Activated CD4-positive, alpha-beta memory T cell treated with anti-CD3 and anti-CD28 coated beads, Interleukin-2, amount 10 ng/mL, durations not matched to agents 7 days and 5 days (primary cell): Measurements from ENCODE around the gene LTBP3. TPM values are rescaled to one million over a fixed set of nuclear protein-coding genes. Genes with fewer than 3 reads are reported as not detected.
A peak's percentile ranks its signal among the peaks of the same experiment; 100 is the strongest.
"Not testable (repeated sequence)": the region's sequence is repeated elsewhere in the genome, so short reads cannot be mapped to it uniquely, and the experiment has no call there.

ENCODE experiments used
- CTCF ChIA-PET: fragments of 350-600 bp; sonication (Branson Sonifier 250); formaldehyde crosslinking; loops from one replicate; lab custom pipeline; 2021; ENCODE audit warnings: antibody characterized with exemption, inconsistent platforms; lab: Charles Lee
- POLR2A ChIA-PET: fragments of 350-600 bp; sonication (Branson Sonifier 250); formaldehyde crosslinking; loops from one replicate; lab custom pipeline; 2021; ENCODE audit warnings: antibody characterized with exemption; lab: Charles Lee
- DNase-seq: peaks from one replicate; pipeline ENCODE4 v3.0.0-alpha.2; 2020
- H3K27ac Mint-ChIP-seq: one replicate; pipeline ENCODE4 v1.8.0; 2021; ENCODE audit warnings: mild to moderate bottlenecking, mixed read lengths
- H3K27me3 Mint-ChIP-seq: one replicate; pipeline ENCODE4 v1.8.0; 2021; ENCODE audit warnings: mixed read lengths
- H3K36me3 Mint-ChIP-seq: one replicate; pipeline ENCODE4 v1.8.0; 2021; ENCODE audit warnings: low read depth, mixed read lengths
- H3K4me1 Mint-ChIP-seq: one replicate; pipeline ENCODE4 v1.8.0; 2021; ENCODE audit warnings: mixed read lengths
- H3K4me3 Mint-ChIP-seq: one replicate; pipeline ENCODE4 v1.8.0; 2021; ENCODE audit warnings: mild to moderate bottlenecking, mixed read lengths
- H3K9me3 Mint-ChIP-seq: one replicate; pipeline ENCODE4 v1.8.0; 2021; ENCODE audit warnings: mixed read lengths
- total RNA-seq, 2 experiments: library from RNA; stranded (reverse); gene quantifications; one replicate each; pipeline ENCODE4 v1.2.3, GENCODE V29; 2021

Gene LTBP3
- total RNA-seq, 2 experiments from 2014 or later, result 55.4 to 60.0 TPM

- peak within 1 kb of the TSS; percentile 80 for H3K4me3 Mint-ChIP-seq
- peak within 1 kb of the TSS; percentile 83 for H3K27ac Mint-ChIP-seq
- POLR2A ChIA-PET, result interaction anchor here (0.7 to 4.5 kb wide), 28 partner anchors 9 to 335 kb away, joined by 3 to 39 read pairs (median 4); partner anchors contain the start of genes DPF2, FRMD8, MALAT1 and MUS81
- H3K9me3 Mint-ChIP-seq, result no peaks in the 10 kb centered on the region
- DNase-seq, result peak; percentile 86
- CTCF ChIA-PET, result interaction anchor here (0.7 to 1.1 kb wide), 8 partner anchors 15 to 110 kb away, joined by 3 to 4 read pairs (median 3); no protein-coding TSS in a partner anchor
- H3K27me3 Mint-ChIP-seq, result no peaks in the 10 kb centered on the region
- H3K36me3 Mint-ChIP-seq, result peaks cover 22% of the 10 kb centered on the region
- H3K4me1 Mint-ChIP-seq, result peaks cover 56% of the 10 kb centered on the region
Observed at GRCh38 chr11:65524741-65525545, 33.2 kb downstream of the LTBP3 start, which contains the start of gene SCYL1. Gene SCYL1 (plus strand): TSS chr11:65525083. CDS start chr11:65525154, 71 bp downstream.

GRCh38 chr11:65524014-65524740 lies 34.0 kb downstream of the LTBP3 start:
- peaks cover 20% of the 10 kb centered on the region for H3K36me3 Mint-ChIP-seq
- peak overlapping the region; percentile 83 for H3K27ac Mint-ChIP-seq
- no peaks in the 10 kb centered on the region for H3K9me3 Mint-ChIP-seq
- H3K4me3 Mint-ChIP-seq, result peak overlapping the region; percentile 66
- ChIA-PET POLR2A (interaction anchor here (0.7 to 4.5 kb wide), 24 partner anchors 8 to 336 kb away, joined by 3 to 39 read pairs (median 6); partner anchors contain the start of genes FRMD8, MALAT1, MUS81 and NEAT1), CTCF (interaction anchor here (0.9 to 1.1 kb wide), 3 partner anchors 16 to 109 kb away, joined by 3 to 4 read pairs (median 3); no protein-coding TSS in a partner anchor)
- H3K4me1 Mint-ChIP-seq, result peaks cover 53% of the 10 kb centered on the region
- H3K27me3 Mint-ChIP-seq, result no peaks in the 10 kb centered on the region
- no peak for DNase-seq

GRCh38 chr11:65523631-65523968 lies 34.6 kb downstream of the LTBP3 start:
- Mint-ChIP-seq H3K4me3 (peak overlapping the region; percentile 66), H3K27ac (peak overlapping the region; percentile 83), H3K36me3 (peaks cover 16% of the 10 kb centered on the region), H3K4me1 (peaks cover 50% of the 10 kb centered on the region)
- CTCF ChIA-PET, H3K27me3 Mint-ChIP-seq, DNase-seq, H3K9me3 Mint-ChIP-seq: not testable (repeated sequence)
- POLR2A ChIA-PET, result interaction anchor here (1.2 to 4.5 kb wide), 8 partner anchors 7 to 103 kb away, joined by 3 to 39 read pairs (median 17); partner anchors contain the start of genes MALAT1 and NEAT1

- H3K27me3 Mint-ChIP-seq, CTCF ChIA-PET, DNase-seq, H3K9me3 Mint-ChIP-seq: not testable (repeated sequence)
- H3K4me3 Mint-ChIP-seq, result peak overlapping the region; percentile 66
- peaks cover 15% of the 10 kb centered on the region for H3K36me3 Mint-ChIP-seq
- peaks cover 50% of the 10 kb centered on the region for H3K4me1 Mint-ChIP-seq
- peak overlapping the region; percentile 83 for H3K27ac Mint-ChIP-seq
- POLR2A ChIA-PET, result interaction anchor here (1.2 to 4.5 kb wide), 6 partner anchors 7 to 102 kb away, joined by 3 to 39 read pairs (median 30); partner anchors contain the start of genes MALAT1 and NEAT1
Observed at GRCh38 chr11:65522718-65523630, 35.2 kb downstream of the LTBP3 start.

- H3K9me3 Mint-ChIP-seq, H3K27me3 Mint-ChIP-seq, CTCF ChIA-PET, H3K36me3 Mint-ChIP-seq, DNase-seq, H3K27ac Mint-ChIP-seq: not testable (repeated sequence)
- H3K4me3 Mint-ChIP-seq, result peak overlapping the region; percentile 22
- POLR2A ChIA-PET, result interaction anchor here (0.8 to 3.9 kb wide), 2 partner anchors 15 to 22 kb away, joined by 4 to 18 read pairs; no protein-coding TSS in a partner anchor
- peaks cover 44% of the 10 kb centered on the region for H3K4me1 Mint-ChIP-seq
Observed at GRCh38 chr11:65521777-65522521, 36.2 kb downstream of the LTBP3 start.

- H3K9me3 Mint-ChIP-seq, H3K36me3 Mint-ChIP-seq, H3K4me3 Mint-ChIP-seq, DNase-seq, H3K27me3 Mint-ChIP-seq: not testable (repeated sequence)
- Mint-ChIP-seq H3K27ac (peak overlapping the region; percentile 3), H3K4me1 (peaks cover 29% of the 10 kb centered on the region)
- POLR2A ChIA-PET, result interaction anchor here (3.9 kb wide), 1 partner anchor 12 kb away, joined by 18 read pairs; no protein-coding TSS in a partner anchor
- CTCF ChIA-PET, result interaction anchor here (0.7 to 1.0 kb wide), 2 partner anchors 69 to 128 kb away, joined by 3 to 4 read pairs; no protein-coding TSS in a partner anchor
Observed at GRCh38 chr11:65518941-65519549, 39.1 kb downstream of the LTBP3 start.

- no peak for DNase-seq
- H3K27me3 Mint-ChIP-seq, result peaks cover 5% of the 10 kb centered on the region
- no peaks in the 10 kb centered on the region for H3K9me3 Mint-ChIP-seq
- peaks cover 6% of the 10 kb centered on the region for H3K4me1 Mint-ChIP-seq
- CTCF ChIA-PET, result interaction anchor here (0.8 to 1.6 kb wide), 2 partner anchors 100 to 129 kb away, joined by 3 to 4 read pairs; no protein-coding TSS in a partner anchor
- no peaks in the 10 kb centered on the region for H3K36me3 Mint-ChIP-seq
- POLR2A ChIA-PET, result interaction anchor here (1.3 to 2.5 kb wide), 4 partner anchors 9 to 92 kb away, joined by 6 to 12 read pairs (median 8); partner anchors contain the start of genes MALAT1 and SCYL1
- H3K4me3 Mint-ChIP-seq, result no peak overlapping the region
- no peak overlapping the region for H3K27ac Mint-ChIP-seq
Observed at GRCh38 chr11:65516135-65516968, 41.8 kb downstream of the LTBP3 start.

GRCh38 chr11:65512311-65512710 lies 45.8 kb downstream of the LTBP3 start:
- H3K27ac Mint-ChIP-seq, H3K27me3 Mint-ChIP-seq, H3K36me3 Mint-ChIP-seq, H3K4me3 Mint-ChIP-seq, H3K9me3 Mint-ChIP-seq, DNase-seq: not testable (repeated sequence)
- POLR2A ChIA-PET, result interaction anchor here (1.0 to 28.9 kb wide), 3 partner anchors 8 to 92 kb away, joined by 3 to 6840 read pairs (median 374); partner anchors contain the start of genes MALAT1 and NEAT1
- H3K4me1 Mint-ChIP-seq, result peaks cover 24% of the 10 kb centered on the region
- CTCF ChIA-PET, result interaction anchor here (0.9 to 20.8 kb wide), 3 partner anchors 33 to 90 kb away, joined by 3 to 447 read pairs (median 3); partner anchors contain the start of gene NEAT1

GRCh38 chr11:65506772-65507505 lies 51.2 kb downstream of the LTBP3 start:
- no peaks in the 10 kb centered on the region for H3K9me3 Mint-ChIP-seq
- peak overlapping the region; percentile 70 for H3K27ac Mint-ChIP-seq
- no peaks in the 10 kb centered on the region for H3K36me3 Mint-ChIP-seq
- peak; percentile 40 for DNase-seq
- H3K4me1 Mint-ChIP-seq, result peaks cover 53% of the 10 kb centered on the region
- ChIA-PET POLR2A (interaction anchor here (0.7 to 28.9 kb wide), 37 partner anchors 8 to 1165 kb away, joined by 3 to 6840 read pairs (median 6); partner anchors contain the start of genes DPF2, FAM89B, FRMD8 and MALAT1), CTCF (interaction anchor here (0.8 to 20.8 kb wide), 6 partner anchors 9 to 192 kb away, joined by 3 to 447 read pairs (median 10); partner anchors contain the start of genes MALAT1 and NEAT1)
- no peak overlapping the region for H3K4me3 Mint-ChIP-seq
- H3K27me3 Mint-ChIP-seq, result no peaks in the 10 kb centered on the region
